ENCODE measurements around the gene GHITM.
"Not testable (repeated sequence)": the region's sequence is repeated elsewhere in the genome, so short reads cannot be mapped to it uniquely, and the experiment has no call there.

The GHITM gene

GRCh38 chr10:84160663-84161362 lies 21.5 kb downstream of the GHITM start:
- no peak for DNase-seq (ENCODE audit: low read depth)
- H3K4me3 ChIP-seq (ENCODE audit: low read depth, low read length): no peak overlapping the region
- TF ChIP-seq CTCF (IDR thresholded peaks at IDR 0.05; ENCODE audit: insufficient read depth, low read depth, low read length, missing control alignments): no peak

GRCh38 chr10:84163996-84164395 lies 24.7 kb downstream of the GHITM start:
- no peak for DNase-seq (ENCODE audit: low read depth)
- H3K4me3 ChIP-seq (ENCODE audit: low read depth, low read length): no peak overlapping the region
- TF ChIP-seq CTCF (IDR thresholded peaks at IDR 0.05; ENCODE audit: insufficient read depth, low read depth, low read length, missing control alignments): no peak

GRCh38 chr10:84164442-84164841 lies 25.1 kb downstream of the GHITM start:
- DNase-seq (ENCODE audit: low read depth): no peak
- H3K4me3 ChIP-seq (ENCODE audit: low read depth, low read length): no peak overlapping the region
- TF ChIP-seq CTCF (IDR thresholded peaks at IDR 0.05; ENCODE audit: insufficient read depth, low read depth, low read length, missing control alignments): no peak

- DNase-seq (ENCODE audit: low read depth): peak; percentile 39
- peak overlapping the region; percentile 41 for H3K4me3 ChIP-seq (ENCODE audit: low read depth, low read length)
- TF ChIP-seq CTCF (IDR thresholded peaks at IDR 0.05; ENCODE audit: insufficient read depth, low read depth, low read length, missing control alignments): no peak
Observed at GRCh38 chr10:84166620-84167288, 27.4 kb downstream of the GHITM start.

- DNase-seq (ENCODE audit: low read depth): peak; percentile 58
- H3K4me3 ChIP-seq (ENCODE audit: low read depth, low read length): peak overlapping the region; percentile 76
Observed at GRCh38 chr10:84167289-84167653, 28.0 kb downstream of the GHITM start.

- H3K4me3 ChIP-seq (ENCODE audit: low read depth, low read length): peak overlapping the region; percentile 76
- not testable (repeated sequence) for DNase-seq (ENCODE audit: low read depth)
Observed at GRCh38 chr10:84168382-84168781, 29.1 kb downstream of the GHITM start.

GRCh38 chr10:84171237-84171636 lies 31.9 kb downstream of the GHITM start:
- not testable (repeated sequence) for DNase-seq (ENCODE audit: low read depth)
- peak overlapping the region; percentile 76 for H3K4me3 ChIP-seq (ENCODE audit: low read depth, low read length)

- DNase-seq (ENCODE audit: low read depth): peak; percentile 91
- H3K4me3 ChIP-seq (ENCODE audit: low read depth, low read length): peak overlapping the region; percentile 76
Observed at GRCh38 chr10:84171700-84172466, 32.6 kb downstream of the GHITM start.

Data from GM12865 (cell line).